Ovary (tissue), 9 donors: Measurements from ENCODE around the gene TLR7. TPM values are rescaled to one million over a fixed set of nuclear protein-coding genes. Genes with fewer than 3 reads are reported as not detected.

ENCODE experiments used
- DNase-seq, 5 donors: peaks; one replicate each; pipeline ENCODE4 v3.0.0-alpha.2; 2019 to 2020
- H3K27ac ChIP-seq, 2 donors: fragments of 200-600 bp; one replicate each; pipeline versions ENCODE4 v1.5.1 to v1.8.0; 2019 to 2022
- H3K27me3 ChIP-seq: fragments of 200-600 bp; one replicate; pipeline ENCODE4 v1.8.0; 2022
- H3K36me3 ChIP-seq: fragments of 200-600 bp; sonication (generic); one replicate; pipeline ENCODE4 v1.5.1; 2019
- H3K4me1 ChIP-seq: one replicate; pipeline ENCODE4 v1.8.1; 2013; ENCODE audit warnings: mild to moderate bottlenecking, moderate library complexity; ENCODE audit not compliant: insufficient read depth
- H3K4me3 ChIP-seq: fragments of 200-600 bp; sonication (generic); one replicate; pipeline ENCODE4 v1.5.1; 2017
- H3K9me3 ChIP-seq, 2 donors: fragments of 200-600 bp in 1 of 2; sonication (generic) in 1 of 2; one replicate each; pipeline versions ENCODE4 v1.5.1 to v1.8.1; 2013 to 2019; ENCODE audit warnings: mild to moderate bottlenecking in 1 of 2, moderate library complexity in 1 of 2
- EP300 ChIP-seq: sonication (generic); formaldehyde crosslinking; IDR thresholded peaks from one replicate; pipeline ENCODE4 v1.6.1; 2017; ENCODE audit warnings: antibody characterized with exemption
- POLR2A ChIP-seq: fragments of 450-650 bp; IDR thresholded peaks from one replicate; pipeline ENCODE4 v1.6.1; 2017; ENCODE audit warnings: antibody characterized with exemption, mild to moderate bottlenecking, moderate library complexity
- WGBS, 3 donors: extraction: QIAGEN DNeasy Blood & Tissue Kit in 1 of 3; methylation state at CpG; one replicate each; pipeline versions ENCODE4 v1.1.5 to v1.1.7; 2013 to 2017; 5-methylcytosine and 5-hydroxymethylcytosine counted together
- intact Hi-C, 4 donors: fragments of 100-400 bp; cut with DNase I; formaldehyde crosslinking; loops; one replicate each; pipeline versions ENCODE4 v1.11.0 to v1.15.1; 2022 to 2023
- polyA plus RNA-seq, 2 donors: library from polyadenylated mRNA; stranded (reverse); fragments of 200-250 nt in 1 of 2; fragments of 350-450 nt in 1 of 2; fragmentation: Illumina TruSeq in 1 of 2; extraction: RNeasy Lipid Tissue Mini Kit (QIAGEN cat#74804) in 1 of 2; gene quantifications; one replicate each; pipeline ENCODE4 v1.2.3, GENCODE V29; 2013 to 2014
- total RNA-seq, 7 donors: library from RNA; depleted of rRNA in 2 of 7; stranded (reverse); fragments of >200 nt in 2 of 7; fragmentation: NEBNext Ultra II Directional in 3 of 7; extraction: Animal tissue kit (Norgen Biotek cat#: 25700) in 3 of 7; gene quantifications; one replicate each; pipeline versions ENCODE4 v1.1.0 to v1.2.4, GENCODE V29; 2016 to 2023
- TF ChIP-seq, protein P1 (sequence below), 3 donors: fragments of 450-650 bp in 2 of 3; fragments of 200-600 bp in 1 of 3; IDR thresholded peaks; one replicate each; pipeline versions ENCODE4 v1.5.1 to v1.8.0; 2016 to 2022; ENCODE audit warnings: antibody characterized with exemption in 3 of 3, mild to moderate bottlenecking in 1 of 3
- donor health status: DM: no; HTN: no; CAD: no; lungs with moderate emphysema.
- donor health status: DM: no; HTN: no; CAD: no.
- donor health status: Bipolar disorder and iron deficiency.
- donor health status: DM: yes; HTN: yes; CAD: no.
- donor health status: DM: no; HTN: no; CAD: no.
- donor health status: DM: yes; HTN: yes; CAD: no.

TLR7 gene
- total and polyA plus RNA-seq, 9 donors: 0.22 to 2.7 (median 0.57) TPM

GRCh38 chrX:12872741-12873140 lies 5.9 kb downstream of the TLR7 start:
- intact Hi-C loops: no loop called here
- WGBS, 3 donors: 82 to 87% (median 86%) methylated on average over 4 of the region's 4 CpGs
- no peaks in the 10 kb centered on the region for H3K9me3 ChIP-seq

GRCh38 chrX:12874581-12874980 lies 7.7 kb downstream of the TLR7 start:
- Histone ChIP-seq H3K4me3 (no peak overlapping the region), H3K4me1 (no peaks in the 10 kb centered on the region), H3K27ac (no peak overlapping the region), H3K27me3 (no peaks in the 10 kb centered on the region), H3K9me3 (no peaks in the 10 kb centered on the region), H3K36me3 (no peaks in the 10 kb centered on the region)
- DNase-seq: no peak
- intact Hi-C loops: no loop called here
- TF ChIP-seq EP300: no peak
- TF ChIP-seq, protein P1, sequence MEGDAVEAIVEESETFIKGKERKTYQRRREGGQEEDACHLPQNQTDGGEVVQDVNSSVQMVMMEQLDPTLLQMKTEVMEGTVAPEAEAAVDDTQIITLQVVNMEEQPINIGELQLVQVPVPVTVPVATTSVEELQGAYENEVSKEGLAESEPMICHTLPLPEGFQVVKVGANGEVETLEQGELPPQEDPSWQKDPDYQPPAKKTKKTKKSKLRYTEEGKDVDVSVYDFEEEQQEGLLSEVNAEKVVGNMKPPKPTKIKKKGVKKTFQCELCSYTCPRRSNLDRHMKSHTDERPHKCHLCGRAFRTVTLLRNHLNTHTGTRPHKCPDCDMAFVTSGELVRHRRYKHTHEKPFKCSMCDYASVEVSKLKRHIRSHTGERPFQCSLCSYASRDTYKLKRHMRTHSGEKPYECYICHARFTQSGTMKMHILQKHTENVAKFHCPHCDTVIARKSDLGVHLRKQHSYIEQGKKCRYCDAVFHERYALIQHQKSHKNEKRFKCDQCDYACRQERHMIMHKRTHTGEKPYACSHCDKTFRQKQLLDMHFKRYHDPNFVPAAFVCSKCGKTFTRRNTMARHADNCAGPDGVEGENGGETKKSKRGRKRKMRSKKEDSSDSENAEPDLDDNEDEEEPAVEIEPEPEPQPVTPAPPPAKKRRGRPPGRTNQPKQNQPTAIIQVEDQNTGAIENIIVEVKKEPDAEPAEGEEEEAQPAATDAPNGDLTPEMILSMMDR (IDR thresholded peaks at IDR 0.05): no peak
- no peak for TF ChIP-seq POLR2A
- WGBS, 3 donors: 33 to 47% (median 36%) methylated on average over 4 of the region's 4 CpGs

More at GRCh38 chrX:12872741-12873140, 5.9 kb downstream of the TLR7 start:
- Histone ChIP-seq H3K4me3 (no peak overlapping the region), H3K36me3 (no peaks in the 10 kb centered on the region), H3K4me1 (no peaks in the 10 kb centered on the region), H3K27me3 (no peaks in the 10 kb centered on the region), H3K27ac (no peak overlapping the region)
- no peak for TF ChIP-seq POLR2A
- TF ChIP-seq EP300: no peak
- TF ChIP-seq, protein P1 (IDR thresholded peaks at IDR 0.05): no peak
- no peak for DNase-seq

- H3K27me3 ChIP-seq: no peaks in the 10 kb centered on the region
- WGBS, 3 donors: 39 to 50% (median 40%) methylated on average over 8 of the region's 8 CpGs
- no peaks in the 10 kb centered on the region for H3K9me3 ChIP-seq
- H3K36me3 ChIP-seq: no peaks in the 10 kb centered on the region
- no peak overlapping the region for H3K4me3 ChIP-seq
- no peak overlapping the region for H3K27ac ChIP-seq
- TF ChIP-seq EP300 (no peak), POLR2A (no peak)
- TF ChIP-seq, protein P1 (IDR thresholded peaks at IDR 0.05): no peak
- no peaks in the 10 kb centered on the region for H3K4me1 ChIP-seq
- intact Hi-C loops: no loop called here
- DNase-seq: no peak
These were observed 10.5 kb downstream of the TLR7 start for GRCh38 chrX:12877386-12877785.

GRCh38 chrX:12878536-12878935 lies 11.7 kb downstream of the TLR7 start:
- WGBS, 3 donors: 67 to 82% (median 81%) methylated on average over 1 of the region's 1 CpG
- no peaks in the 10 kb centered on the region for H3K4me1 ChIP-seq
- no peaks in the 10 kb centered on the region for H3K36me3 ChIP-seq
- TF ChIP-seq, protein P1 (IDR thresholded peaks at IDR 0.05): no peak
- no peak for TF ChIP-seq POLR2A
- TF ChIP-seq EP300: no peak
- no peaks in the 10 kb centered on the region for H3K27me3 ChIP-seq
- H3K4me3 ChIP-seq: no peak overlapping the region
- intact Hi-C loops: no loop called here
- H3K27ac ChIP-seq: no peak overlapping the region
- no peak for DNase-seq
- H3K9me3 ChIP-seq: no peaks in the 10 kb centered on the region
